T47D (cell line): ENCODE data around the gene ARHGDIA.
"Not testable (repeated sequence)": the region's sequence is repeated elsewhere in the genome, so short reads cannot be mapped to it uniquely, and the experiment has no call there.

Experiments
- DNase-seq, 2 experiments: peaks; one replicate each; pipeline versions ENCODE4 v3.0.0 to v3.0.0-alpha.2; 2011 to 2012; ENCODE audit warnings: low read depth in 1 of 2, low spot score in 1 of 2
- JUND ChIP-seq: IDR thresholded peaks from 2 replicates; pipeline ENCODE4 v1.6.1; 2012; ENCODE audit warnings: low read depth
- in situ Hi-C: cut with HindIII; loops from 2 replicates; pipeline ENCODE4 v1.10.0; 2016; ENCODE audit warnings: low sequenced_read_pairs, low pct_unique_long_range_greater_than_20kb

ARHGDIA gene

GRCh38 chr17:81849457-81849856 is 21.7 kb downstream of the ARHGDIA start:
- TF ChIP-seq JUND, result no peak
- no peak for DNase-seq
- in situ Hi-C loops, result no loop called here

GRCh38 chr17:81846743-81847689 is 24.1 kb downstream of the ARHGDIA start:
- in situ Hi-C loops, result no loop called here
- DNase-seq, result no peak
- no peak for TF ChIP-seq JUND

- DNase-seq, result no peak
- in situ Hi-C loops, result no loop called here
- no peak for TF ChIP-seq JUND
Observed at GRCh38 chr17:81845881-81846742, 25.0 kb downstream of the ARHGDIA start.

GRCh38 chr17:81845361-81845760 is 25.8 kb downstream of the ARHGDIA start:
- in situ Hi-C loops, result no loop called here
- DNase-seq, result no peak
- TF ChIP-seq JUND, result no peak

GRCh38 chr17:81844887-81845286 is 26.2 kb downstream of the ARHGDIA start:
- in situ Hi-C loops, result no loop called here
- no peak for DNase-seq
- no peak for TF ChIP-seq JUND

- no peak for TF ChIP-seq JUND
- DNase-seq, result no peak
- in situ Hi-C loops, result no loop called here
Observed at GRCh38 chr17:81844327-81844851, 26.7 kb downstream of the ARHGDIA start.

GRCh38 chr17:81843713-81844326 is 27.3 kb downstream of the ARHGDIA start:
- TF ChIP-seq JUND, result no peak

GRCh38 chr17:81842725-81843504 is 28.2 kb downstream of the ARHGDIA start:
- DNase-seq, result no peak
- in situ Hi-C loops, result no loop called here
- no peak for TF ChIP-seq JUND

More at GRCh38 chr17:81843713-81844326, 27.3 kb downstream of the ARHGDIA start:
- DNase-seq, result no peak
- in situ Hi-C loops, result no loop called here

- no peak for DNase-seq
- in situ Hi-C loops, result no loop called here
- no peak for TF ChIP-seq JUND
Observed at GRCh38 chr17:81842378-81842724, 28.8 kb downstream of the ARHGDIA start.

GRCh38 chr17:81841866-81842265 is 29.3 kb downstream of the ARHGDIA start:
- TF ChIP-seq JUND, result no peak
- no peak for DNase-seq
- in situ Hi-C loops, result no loop called here

GRCh38 chr17:81840826-81841778 is 30.0 kb downstream of the ARHGDIA start:
- in situ Hi-C loops, result no loop called here
- peak; percentile 86 to 87 for DNase-seq
- TF ChIP-seq JUND, result no peak

GRCh38 chr17:81840059-81840458 is 31.1 kb downstream of the ARHGDIA start:
- in situ Hi-C loops, DNase-seq: not testable (repeated sequence)
